Measurements from ENCODE around the gene TEKT2.

The TEKT2 gene

DNA sequence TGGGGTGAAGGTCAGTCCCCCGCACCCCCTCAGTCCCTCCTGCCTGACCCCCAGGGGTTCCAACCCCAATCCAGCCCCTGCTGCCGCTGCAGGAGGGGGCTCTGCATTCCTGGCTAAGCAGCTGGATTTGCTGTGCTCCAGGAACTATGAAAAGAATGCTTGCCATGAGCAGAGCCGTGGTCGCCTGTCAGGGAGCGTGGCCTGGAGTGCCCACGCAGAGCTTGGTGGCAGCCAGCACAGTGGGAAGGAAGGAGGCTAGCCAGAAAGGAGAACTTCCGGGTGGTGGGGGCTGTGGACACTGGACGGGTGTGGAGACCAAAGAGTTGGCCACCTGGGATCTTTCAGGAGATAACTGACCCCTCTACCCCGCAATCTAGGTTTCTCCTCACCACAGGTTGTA, 35.6 kb downstream of the TEKT2 start:
- H3K4me2 ChIP-seq = no peak overlapping the region

DNA sequence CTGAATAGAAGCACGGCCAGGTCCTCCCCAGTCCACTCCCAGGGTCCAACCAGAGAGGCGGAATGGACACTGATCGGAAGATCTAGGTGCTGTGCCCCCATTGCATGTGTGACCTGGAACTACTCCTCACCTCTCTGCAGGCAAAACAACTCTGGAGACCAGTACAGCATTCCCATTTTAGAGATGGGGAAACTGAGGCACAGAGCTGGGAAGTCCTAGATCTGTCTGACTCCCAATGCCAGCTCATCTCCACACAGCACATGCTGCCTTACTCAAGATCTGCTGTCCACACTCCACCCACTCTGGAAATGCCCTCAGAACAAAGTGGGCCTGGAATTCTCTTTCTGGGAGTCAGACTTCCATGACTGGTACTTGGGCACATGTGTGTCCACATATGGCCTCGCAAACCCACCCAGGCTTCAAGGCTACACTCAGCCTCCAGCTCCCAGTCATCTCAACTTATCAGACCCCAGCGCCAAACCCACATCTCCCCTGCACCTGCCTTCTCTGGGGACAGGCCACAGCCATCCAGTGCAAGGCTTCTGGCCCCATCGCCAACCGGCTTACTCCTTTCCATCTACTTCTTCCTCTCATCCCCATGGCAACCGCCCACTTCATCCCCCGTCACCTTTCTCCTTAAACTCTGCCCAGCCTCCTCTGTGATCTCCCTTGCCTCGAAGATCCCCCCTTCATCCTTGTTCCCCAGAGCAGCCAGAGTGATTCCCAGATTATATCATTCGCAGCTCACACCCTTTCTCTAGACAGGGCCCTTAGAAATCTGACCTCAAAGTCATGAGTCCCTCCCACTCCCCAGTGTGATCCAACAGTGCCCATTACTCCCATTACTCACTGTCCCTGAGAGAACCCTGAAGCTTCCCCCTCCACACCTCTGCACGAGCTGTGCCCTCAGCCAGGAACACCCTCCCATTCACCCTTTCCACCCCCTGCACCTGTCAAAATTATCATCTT, 38.5 kb downstream of the TEKT2 start:
- no peaks in the 10 kb centered on the region for H3K27me3 ChIP-seq (ENCODE audit: insufficient read depth, low read depth)
- no peak overlapping the region for H2AFZ ChIP-seq (ENCODE audit: low read depth)
- no peaks in the 10 kb centered on the region for H4K20me1 ChIP-seq (ENCODE audit: insufficient read depth)
- no peak for TF ChIP-seq CTCF (conservative IDR thresholded peaks at IDR 0.05; ENCODE audit: low read depth, low read length)
- H3K27ac ChIP-seq = no peak overlapping the region
- H3K9ac ChIP-seq = no peak overlapping the region
- H3K4me1 ChIP-seq (ENCODE audit: low read depth, poor library complexity, severe bottlenecking) = no peaks in the 10 kb centered on the region
- H3K79me2 ChIP-seq (ENCODE audit: insufficient read depth, low read depth) = no peaks in the 10 kb centered on the region
- H3K4me2 ChIP-seq = no peak overlapping the region
- H3K4me3 ChIP-seq (IDR thresholded peaks at IDR 0.05; ENCODE audit: insufficient read depth, low read depth, low read length) = no peak overlapping the region
- no peaks in the 10 kb centered on the region for H3K36me3 ChIP-seq (ENCODE audit: insufficient read depth)

More for the DNA sequence above, 35.6 kb downstream of the TEKT2 start:
- Histone ChIP-seq H3K36me3 (ENCODE audit: insufficient read depth) (no peaks in the 10 kb centered on the region), H3K9ac (no peak overlapping the region), H3K27me3 (ENCODE audit: insufficient read depth, low read depth) (no peaks in the 10 kb centered on the region), H3K4me3 (IDR thresholded peaks at IDR 0.05; ENCODE audit: insufficient read depth, low read depth, low read length) (no peak overlapping the region), H3K4me1 (ENCODE audit: low read depth, poor library complexity, severe bottlenecking) (no peaks in the 10 kb centered on the region), H3K79me2 (ENCODE audit: insufficient read depth, low read depth) (no peaks in the 10 kb centered on the region), H2AFZ (ENCODE audit: low read depth) (no peak overlapping the region), H3K27ac (no peak overlapping the region), H4K20me1 (ENCODE audit: insufficient read depth) (no peaks in the 10 kb centered on the region)
- TF ChIP-seq CTCF (conservative IDR thresholded peaks at IDR 0.05; ENCODE audit: low read depth, low read length) = no peak

- Histone ChIP-seq H3K36me3 (ENCODE audit: insufficient read depth) (no peaks in the 10 kb centered on the region), H3K4me1 (ENCODE audit: low read depth, poor library complexity, severe bottlenecking) (peaks cover 2% of the 10 kb centered on the region), H3K27me3 (ENCODE audit: insufficient read depth, low read depth) (no peaks in the 10 kb centered on the region), H3K79me2 (ENCODE audit: insufficient read depth, low read depth) (no peaks in the 10 kb centered on the region), H3K4me3 (IDR thresholded peaks at IDR 0.05; ENCODE audit: insufficient read depth, low read depth, low read length) (no peak overlapping the region), H2AFZ (ENCODE audit: low read depth) (no peak overlapping the region), H3K9ac (no peak overlapping the region), H4K20me1 (ENCODE audit: insufficient read depth) (no peaks in the 10 kb centered on the region), H3K27ac (no peak overlapping the region), H3K4me2 (no peak overlapping the region)
- TF ChIP-seq CTCF (conservative IDR thresholded peaks at IDR 0.05; ENCODE audit: low read depth, low read length) = no peak
These were observed 39.5 kb downstream of the TEKT2 start for GRCh38 chr1:36123356-36123755.

DNA sequence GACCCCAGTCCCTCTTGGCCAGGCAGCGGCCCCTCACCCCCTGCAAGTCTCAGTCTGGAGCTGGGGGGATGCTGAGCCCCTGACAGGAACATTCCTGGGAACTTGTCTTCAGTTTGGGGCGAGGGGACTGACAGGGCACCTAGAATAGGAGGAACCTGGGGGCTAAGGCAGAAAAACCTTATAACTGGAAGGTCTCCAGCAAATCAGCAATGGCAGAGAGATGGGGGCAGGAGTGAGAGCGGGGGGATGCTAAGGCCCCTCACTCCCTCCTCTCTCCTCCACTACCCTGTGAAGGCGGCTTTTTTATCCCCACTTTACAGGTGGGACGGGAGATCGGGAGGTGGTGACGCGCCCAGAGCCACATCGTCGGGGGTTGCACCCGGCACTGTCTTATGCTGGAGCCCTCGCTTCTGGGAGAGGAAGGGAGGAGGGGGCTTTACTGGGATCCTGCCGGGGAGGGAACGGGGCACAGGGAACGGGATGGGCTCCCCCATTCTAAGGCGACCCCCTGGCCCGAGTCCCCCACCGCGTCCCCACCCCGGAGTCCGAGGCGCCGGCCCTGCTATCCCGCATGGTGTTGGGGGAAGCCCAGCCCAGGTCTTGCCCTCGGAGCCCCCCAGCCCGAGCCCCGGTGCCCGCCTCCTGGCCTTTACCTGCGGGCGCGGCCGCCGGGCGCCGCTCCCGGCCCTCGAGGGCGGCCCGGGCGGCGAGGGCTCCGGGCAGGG, 40.7 kb downstream of the TEKT2 start:
- peaks cover 6% of the 10 kb centered on the region for H3K4me1 ChIP-seq (ENCODE audit: low read depth, poor library complexity, severe bottlenecking)
- H4K20me1 ChIP-seq (ENCODE audit: insufficient read depth) = no peaks in the 10 kb centered on the region
- TF ChIP-seq CTCF (conservative IDR thresholded peaks at IDR 0.05; ENCODE audit: low read depth, low read length) = no peak
- H3K27ac ChIP-seq = no peak overlapping the region
- H3K9ac ChIP-seq = no peak overlapping the region
- no peaks in the 10 kb centered on the region for H3K36me3 ChIP-seq (ENCODE audit: insufficient read depth)
- H3K4me3 ChIP-seq (IDR thresholded peaks at IDR 0.05; ENCODE audit: insufficient read depth, low read depth, low read length) = no peak overlapping the region
- H3K4me2 ChIP-seq = no peak overlapping the region
- no peak overlapping the region for H2AFZ ChIP-seq (ENCODE audit: low read depth)
- H3K79me2 ChIP-seq (ENCODE audit: insufficient read depth, low read depth) = no peaks in the 10 kb centered on the region
- no peaks in the 10 kb centered on the region for H3K27me3 ChIP-seq (ENCODE audit: insufficient read depth, low read depth)

Measured in KMS-11 (cell line).